Body of pancreas (tissue), 4 donors: Measurements from ENCODE around the gene FRAS1. TPM values are rescaled to one million over a fixed set of nuclear protein-coding genes. Genes with fewer than 3 reads are reported as not detected.

Source experiments
- ATAC-seq: fragments of 150-250 bp; one replicate; pipeline ENCODE4 v1.9.1; 2016
- DNase-seq, 4 donors: peaks; one replicate each; pipeline ENCODE4 v3.0.0-alpha.2; 2019
- H3K27ac ChIP-seq, 4 donors: fragments of 200-600 bp; sonication (generic); 1 replicate in 3 of 4; 2 replicates in 1 of 4; pipeline versions ENCODE4 v1.5.1 to v1.6.1; 2016 to 2019; ENCODE audit warnings: mild to moderate bottlenecking in 1 of 4, mixed read lengths in 1 of 4, moderate library complexity in 1 of 4
- H3K27me3 ChIP-seq, 2 donors: fragments of 200-600 bp; sonication (generic); one replicate each; pipeline ENCODE4 v1.6.0; 2016; ENCODE audit warnings: mild to moderate bottlenecking in 1 of 2
- H3K36me3 ChIP-seq, 2 donors: fragments of 200-600 bp; sonication (generic); replicated peaks in 1 of 2; 2 replicates each; pipeline ENCODE4 v1.5.1; 2016; ENCODE audit warnings: low read depth in 2 of 2; ENCODE audit not compliant: insufficient read depth in 1 of 2
- H3K4me1 ChIP-seq: fragments of 200-600 bp; sonication (generic); one replicate; pipeline ENCODE4 v1.6.0; 2016
- H3K4me3 ChIP-seq, 2 donors: fragments of 200-600 bp; sonication (generic); 1 replicate in 1 of 2; 2 replicates in 1 of 2; pipeline ENCODE4 v1.5.1; 2016 to 2019
- H3K9me3 ChIP-seq, 3 donors: fragments of 200-600 bp; sonication (generic); 1 replicate in 2 of 3; 2 replicates in 1 of 3; pipeline ENCODE4 v1.5.1; 2016
- POLR2A ChIP-seq, 3 donors: fragments of 450-650 bp; IDR thresholded peaks; one replicate each; pipeline ENCODE4 v1.6.1; 2016; ENCODE audit warnings: antibody characterized with exemption in 3 of 3, mild to moderate bottlenecking in 2 of 3
- WGBS, 2 donors: methylation state at CpG; one replicate each; pipeline ENCODE4 v1.1.5; 2017; 5-methylcytosine and 5-hydroxymethylcytosine counted together
- intact Hi-C: fragments of 100-400 bp; cut with DNase I; formaldehyde crosslinking; loops from one replicate; pipeline ENCODE4 v1.15.1; 2023
- total RNA-seq, 2 donors: library from RNA; depleted of rRNA; stranded (reverse); fragments of >200 nt; gene quantifications; one replicate each; pipeline ENCODE4 v1.1.0, GENCODE V29; 2016
- TF ChIP-seq, protein P1 (sequence below), 7 experiments: fragments of 450-650 bp in 4 of 7; fragments of 200-600 bp in 3 of 7; sonication (generic) in 3 of 7; IDR thresholded peaks; one replicate each; pipeline ENCODE4 v1.5.1; 2016 to 2019; ENCODE audit warnings: antibody characterized with exemption in 7 of 7

The FRAS1 gene
- total RNA-seq, 2 donors from 2014 or later = 22.6 to 24.4 TPM

DNA sequence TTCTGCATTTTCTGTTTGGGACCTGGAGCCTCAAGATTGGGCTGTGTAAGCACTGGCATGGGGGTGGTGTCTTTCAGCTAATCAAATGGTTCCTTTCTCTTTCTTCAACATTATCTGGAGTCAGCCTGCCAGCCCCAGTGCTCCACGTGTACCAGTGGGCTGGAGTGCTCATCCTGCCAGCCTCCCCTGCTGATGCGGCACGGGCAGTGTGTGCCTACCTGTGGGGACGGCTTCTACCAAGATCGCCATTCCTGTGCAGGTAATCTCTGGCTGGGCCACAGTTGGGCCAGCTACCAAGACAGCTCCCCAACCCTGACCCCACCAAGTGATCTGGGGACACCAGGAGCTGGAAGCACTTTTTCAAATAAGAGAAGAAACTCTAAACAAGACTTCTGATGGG, 229.2 kb downstream of the FRAS1 start:
- ATAC-seq = no peak

DNA sequence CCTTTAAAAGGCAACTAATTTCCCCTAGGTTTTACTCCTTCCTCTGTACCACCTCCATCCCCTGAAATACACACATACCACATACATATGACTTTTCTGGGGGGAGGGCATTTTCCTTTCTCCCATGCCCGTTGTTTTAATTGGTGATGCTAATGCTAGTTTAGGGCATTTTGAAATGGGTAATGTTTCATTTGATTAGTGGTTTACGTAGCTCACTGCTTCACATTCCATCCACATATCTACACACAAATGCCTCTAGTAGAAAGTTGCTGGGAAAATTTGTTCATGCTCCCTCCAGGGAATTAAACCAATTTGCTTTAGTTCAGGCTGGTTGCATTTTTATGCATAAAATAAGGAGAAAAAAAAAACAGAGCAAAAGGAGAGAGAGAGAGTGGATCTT, 231.2 kb downstream of the FRAS1 start:
- ATAC-seq (no peak), DNase-seq (no peak)
- intact Hi-C loops = no loop called here
- WGBS, 2 donors = 35 to 65% methylated on average over 2 of the region's 2 CpGs
- Histone ChIP-seq H3K36me3 (no peaks in the 10 kb centered on the region), H3K9me3 (no peaks in the 10 kb centered on the region), H3K4me1 (no peaks in the 10 kb centered on the region), H3K4me3 (no peak overlapping the region), H3K27me3 (no peaks in the 10 kb centered on the region), H3K27ac (no peak overlapping the region)
- TF ChIP-seq, protein P1, sequence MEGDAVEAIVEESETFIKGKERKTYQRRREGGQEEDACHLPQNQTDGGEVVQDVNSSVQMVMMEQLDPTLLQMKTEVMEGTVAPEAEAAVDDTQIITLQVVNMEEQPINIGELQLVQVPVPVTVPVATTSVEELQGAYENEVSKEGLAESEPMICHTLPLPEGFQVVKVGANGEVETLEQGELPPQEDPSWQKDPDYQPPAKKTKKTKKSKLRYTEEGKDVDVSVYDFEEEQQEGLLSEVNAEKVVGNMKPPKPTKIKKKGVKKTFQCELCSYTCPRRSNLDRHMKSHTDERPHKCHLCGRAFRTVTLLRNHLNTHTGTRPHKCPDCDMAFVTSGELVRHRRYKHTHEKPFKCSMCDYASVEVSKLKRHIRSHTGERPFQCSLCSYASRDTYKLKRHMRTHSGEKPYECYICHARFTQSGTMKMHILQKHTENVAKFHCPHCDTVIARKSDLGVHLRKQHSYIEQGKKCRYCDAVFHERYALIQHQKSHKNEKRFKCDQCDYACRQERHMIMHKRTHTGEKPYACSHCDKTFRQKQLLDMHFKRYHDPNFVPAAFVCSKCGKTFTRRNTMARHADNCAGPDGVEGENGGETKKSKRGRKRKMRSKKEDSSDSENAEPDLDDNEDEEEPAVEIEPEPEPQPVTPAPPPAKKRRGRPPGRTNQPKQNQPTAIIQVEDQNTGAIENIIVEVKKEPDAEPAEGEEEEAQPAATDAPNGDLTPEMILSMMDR (IDR thresholded peaks at IDR 0.05) = no peak
- TF ChIP-seq POLR2A (IDR thresholded peaks at IDR 0.05) = no peak

More for the DNA sequence above, 229.2 kb downstream of the FRAS1 start:
- Histone ChIP-seq H3K4me1 (no peaks in the 10 kb centered on the region), H3K27ac (no peak overlapping the region), H3K36me3 (no peaks in the 10 kb centered on the region), H3K9me3 (no peaks in the 10 kb centered on the region), H3K4me3 (no peak overlapping the region), H3K27me3 (no peaks in the 10 kb centered on the region)
- TF ChIP-seq, protein P1 (IDR thresholded peaks at IDR 0.05) = no peak
- TF ChIP-seq POLR2A (IDR thresholded peaks at IDR 0.05) = no peak
- 89 to 92% methylated on average over 5 of the region's 5 CpGs for WGBS, 2 donors
- DNase-seq = no peak
- intact Hi-C loops = no loop called here

DNA sequence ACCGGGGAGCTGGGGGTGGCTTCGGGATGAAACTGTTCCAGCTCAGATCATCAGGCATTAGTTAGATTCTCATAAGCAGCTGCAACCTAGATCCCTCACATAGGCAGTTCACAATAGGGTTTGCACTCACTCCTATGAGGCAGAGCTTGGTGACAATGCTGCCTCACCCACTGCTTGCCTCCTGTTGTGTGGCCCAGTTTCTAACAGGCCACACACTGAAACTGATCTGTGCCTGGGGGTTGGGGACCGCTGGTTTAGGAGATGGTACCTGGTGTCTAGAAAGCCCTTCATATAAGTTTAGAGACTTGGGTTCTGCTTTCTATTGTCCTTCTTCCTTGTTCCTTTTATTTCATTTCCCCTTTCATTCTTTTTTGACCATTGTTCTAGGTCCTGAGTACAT, 234.2 kb downstream of the FRAS1 start:
- Histone ChIP-seq H3K36me3 (no peaks in the 10 kb centered on the region), H3K9me3 (no peaks in the 10 kb centered on the region), H3K4me3 (no peak overlapping the region), H3K27ac (no peak overlapping the region), H3K27me3 (no peaks in the 10 kb centered on the region), H3K4me1 (no peaks in the 10 kb centered on the region)
- intact Hi-C loops = no loop called here
- no peak for ATAC-seq
- DNase-seq = no peak
- WGBS, 2 donors = 89 to 92% methylated on average over 1 to 3 of the region's 3 CpGs
- no peak for TF ChIP-seq POLR2A (IDR thresholded peaks at IDR 0.05)
- TF ChIP-seq, protein P1 (IDR thresholded peaks at IDR 0.05) = no peak

DNA sequence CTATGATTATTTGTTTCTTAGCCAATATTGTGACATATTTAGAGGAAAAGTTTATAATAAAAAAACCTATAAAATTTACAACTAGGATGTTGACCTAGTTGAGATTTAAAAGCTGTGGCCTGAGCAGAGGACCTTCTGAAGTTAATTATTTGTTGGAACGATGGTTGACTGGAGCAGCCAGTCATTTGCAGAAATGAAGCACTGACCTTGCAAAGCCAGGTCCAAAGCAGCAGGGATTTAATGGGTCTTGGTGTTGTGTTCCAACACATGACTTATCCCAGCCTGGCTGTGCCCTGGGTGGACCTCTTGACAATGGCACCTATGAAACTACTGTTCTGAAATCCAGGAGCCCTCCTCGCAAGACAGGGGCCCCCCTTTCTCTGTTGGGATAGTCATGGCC, 235.2 kb downstream of the FRAS1 start:
- H3K9me3 ChIP-seq = no peaks in the 10 kb centered on the region
- H3K27me3 ChIP-seq = no peaks in the 10 kb centered on the region
- WGBS, 2 donors = 71 to 78% methylated on average over 2 of the region's 2 CpGs
- H3K27ac ChIP-seq = no peak overlapping the region
- H3K4me1 ChIP-seq = no peaks in the 10 kb centered on the region
- DNase-seq (no peak), ATAC-seq (no peak)
- TF ChIP-seq, protein P1 (IDR thresholded peaks at IDR 0.05) = no peak
- TF ChIP-seq POLR2A (IDR thresholded peaks at IDR 0.05) = no peak
- H3K36me3 ChIP-seq = no peaks in the 10 kb centered on the region
- no peak overlapping the region for H3K4me3 ChIP-seq
- intact Hi-C loops = no loop called here

DNA sequence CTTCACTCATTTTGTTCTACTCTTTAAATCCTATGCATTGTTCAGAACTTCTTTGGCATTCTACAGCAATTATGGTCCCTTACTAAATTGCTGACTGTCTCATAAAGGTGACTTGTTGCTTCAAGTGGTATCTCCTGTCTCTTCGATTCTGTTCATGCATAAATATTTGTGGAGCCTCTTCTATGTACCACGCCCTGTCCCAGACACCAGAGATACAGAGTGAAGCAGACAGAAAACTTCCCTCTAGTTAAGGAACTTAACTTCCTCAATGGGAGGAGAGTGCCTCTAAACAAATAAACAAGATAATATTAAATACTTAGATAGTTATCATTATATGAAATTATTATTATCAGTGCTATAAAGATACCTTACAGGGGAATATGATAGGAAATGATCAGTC, 235.7 kb downstream of the FRAS1 start:
- Histone ChIP-seq H3K36me3 (no peaks in the 10 kb centered on the region), H3K27me3 (no peaks in the 10 kb centered on the region), H3K9me3 (no peaks in the 10 kb centered on the region), H3K4me3 (no peak overlapping the region), H3K4me1 (no peaks in the 10 kb centered on the region), H3K27ac (no peak overlapping the region)
- DNase-seq (no peak), ATAC-seq (no peak)
- 67 to 78% methylated on average over 2 of the region's 2 CpGs for WGBS, 2 donors
- TF ChIP-seq, protein P1 (IDR thresholded peaks at IDR 0.05) = no peak
- no peak for TF ChIP-seq POLR2A (IDR thresholded peaks at IDR 0.05)
- intact Hi-C loops = no loop called here
